T-helper 2 cell treated with Interferon-gamma antibody and Interleukin-4, amounts not matched to agents 5 μg/mL and 100 μg/mL, for 36 hours (primary cell): ENCODE measurements around the gene RIT2.

Experiments
- DNase-seq: peaks from one replicate; pipeline ENCODE4 v3.0.0; 2021; ENCODE audit warnings: low spot score
- H3K27ac Mint-ChIP-seq: one replicate; pipeline ENCODE4 v1.8.0; 2021; ENCODE audit warnings: mild to moderate bottlenecking, mixed read lengths
- H3K27me3 Mint-ChIP-seq: one replicate; pipeline ENCODE4 v1.8.0; 2021; ENCODE audit warnings: low read depth, mixed read lengths
- H3K36me3 Mint-ChIP-seq: one replicate; pipeline ENCODE4 v1.8.0; 2021; ENCODE audit warnings: low read depth, mixed read lengths
- H3K4me1 Mint-ChIP-seq: one replicate; pipeline ENCODE4 v1.8.0; 2021; ENCODE audit warnings: low read depth, mixed read lengths
- H3K4me3 Mint-ChIP-seq: one replicate; pipeline ENCODE4 v1.8.0; 2022; ENCODE audit warnings: mild to moderate bottlenecking, moderate library complexity, mixed read lengths
- H3K9me3 Mint-ChIP-seq: one replicate; pipeline ENCODE4 v1.8.0; 2021; ENCODE audit warnings: mixed read lengths

RIT2 gene

GRCh38 chr18:43067570-43067969, 47.9 kb downstream of the RIT2 start:
- H3K9me3 Mint-ChIP-seq: peaks cover 9% of the 10 kb centered on the region
- H3K4me3 Mint-ChIP-seq: no peak overlapping the region
- no peaks in the 10 kb centered on the region for H3K27me3 Mint-ChIP-seq
- H3K36me3 Mint-ChIP-seq: no peaks in the 10 kb centered on the region
- no peak for DNase-seq
- H3K27ac Mint-ChIP-seq: no peak overlapping the region
- H3K4me1 Mint-ChIP-seq: no peaks in the 10 kb centered on the region

- Mint-ChIP-seq H3K4me1 (no peaks in the 10 kb centered on the region), H3K27me3 (no peaks in the 10 kb centered on the region), H3K27ac (no peak overlapping the region), H3K36me3 (no peaks in the 10 kb centered on the region), H3K4me3 (no peak overlapping the region), H3K9me3 (peaks cover 16% of the 10 kb centered on the region)
- DNase-seq: no peak
Measured at GRCh38 chr18:43061816-43062215, 53.7 kb downstream of the RIT2 start.

- Mint-ChIP-seq H3K4me3 (no peak overlapping the region), H3K27ac (no peak overlapping the region), H3K27me3 (no peaks in the 10 kb centered on the region), H3K4me1 (no peaks in the 10 kb centered on the region), H3K9me3 (peaks cover 16% of the 10 kb centered on the region), H3K36me3 (no peaks in the 10 kb centered on the region)
- DNase-seq: no peak
Measured at GRCh38 chr18:43061318-43061717, 54.2 kb downstream of the RIT2 start.

GRCh38 chr18:43060020-43060419, 55.5 kb downstream of the RIT2 start:
- Mint-ChIP-seq H3K27ac (no peak overlapping the region), H3K4me3 (no peak overlapping the region), H3K27me3 (no peaks in the 10 kb centered on the region), H3K36me3 (no peaks in the 10 kb centered on the region), H3K9me3 (peaks cover 12% of the 10 kb centered on the region), H3K4me1 (no peaks in the 10 kb centered on the region)
- DNase-seq: no peak

GRCh38 chr18:43054815-43055519, 60.5 kb downstream of the RIT2 start:
- Mint-ChIP-seq H3K36me3 (no peaks in the 10 kb centered on the region), H3K4me1 (no peaks in the 10 kb centered on the region), H3K4me3 (no peak overlapping the region), H3K9me3 (peaks cover 16% of the 10 kb centered on the region), H3K27ac (no peak overlapping the region), H3K27me3 (no peaks in the 10 kb centered on the region)
- DNase-seq: no peak

GRCh38 chr18:43049021-43049420, 66.5 kb downstream of the RIT2 start:
- Mint-ChIP-seq H3K4me1 (no peaks in the 10 kb centered on the region), H3K36me3 (no peaks in the 10 kb centered on the region), H3K27me3 (no peaks in the 10 kb centered on the region), H3K27ac (no peak overlapping the region), H3K4me3 (no peak overlapping the region), H3K9me3 (peaks cover 12% of the 10 kb centered on the region)
- no peak for DNase-seq

- no peaks in the 10 kb centered on the region for H3K4me1 Mint-ChIP-seq
- H3K36me3 Mint-ChIP-seq: no peaks in the 10 kb centered on the region
- no peaks in the 10 kb centered on the region for H3K27me3 Mint-ChIP-seq
- H3K27ac Mint-ChIP-seq: no peak overlapping the region
- DNase-seq: no peak
- H3K4me3 Mint-ChIP-seq: no peak overlapping the region
- peaks cover 16% of the 10 kb centered on the region for H3K9me3 Mint-ChIP-seq
Measured at GRCh38 chr18:43046322-43046721, 69.2 kb downstream of the RIT2 start.

- no peaks in the 10 kb centered on the region for H3K36me3 Mint-ChIP-seq
- no peaks in the 10 kb centered on the region for H3K4me1 Mint-ChIP-seq
- H3K9me3 Mint-ChIP-seq: peaks cover 22% of the 10 kb centered on the region
- no peaks in the 10 kb centered on the region for H3K27me3 Mint-ChIP-seq
- no peak for DNase-seq
- H3K4me3 Mint-ChIP-seq: no peak overlapping the region
- no peak overlapping the region for H3K27ac Mint-ChIP-seq
Measured at GRCh38 chr18:43043626-43044025, 71.9 kb downstream of the RIT2 start.

- Mint-ChIP-seq H3K4me3 (no peak overlapping the region), H3K36me3 (no peaks in the 10 kb centered on the region), H3K4me1 (no peaks in the 10 kb centered on the region), H3K9me3 (peaks cover 29% of the 10 kb centered on the region), H3K27me3 (no peaks in the 10 kb centered on the region), H3K27ac (no peak overlapping the region)
- DNase-seq: no peak
Measured at GRCh38 chr18:43040281-43040680, 75.2 kb downstream of the RIT2 start.

GRCh38 chr18:43034683-43035500, 80.6 kb downstream of the RIT2 start:
- Mint-ChIP-seq H3K27ac (no peak overlapping the region), H3K36me3 (no peaks in the 10 kb centered on the region), H3K4me3 (no peak overlapping the region), H3K4me1 (no peaks in the 10 kb centered on the region), H3K9me3 (peaks cover 21% of the 10 kb centered on the region), H3K27me3 (no peaks in the 10 kb centered on the region)
- DNase-seq: no peak

GRCh38 chr18:43031169-43031568, 84.3 kb downstream of the RIT2 start:
- H3K27ac Mint-ChIP-seq: no peak overlapping the region
- H3K4me1 Mint-ChIP-seq: no peaks in the 10 kb centered on the region
- no peak for DNase-seq
- no peaks in the 10 kb centered on the region for H3K27me3 Mint-ChIP-seq
- no peaks in the 10 kb centered on the region for H3K36me3 Mint-ChIP-seq
- H3K4me3 Mint-ChIP-seq: no peak overlapping the region
- H3K9me3 Mint-ChIP-seq: peaks cover 10% of the 10 kb centered on the region

GRCh38 chr18:43029414-43029813, 86.1 kb downstream of the RIT2 start:
- DNase-seq: no peak
- Mint-ChIP-seq H3K4me1 (no peaks in the 10 kb centered on the region), H3K4me3 (no peak overlapping the region), H3K9me3 (peaks cover 7% of the 10 kb centered on the region), H3K27ac (no peak overlapping the region), H3K27me3 (no peaks in the 10 kb centered on the region), H3K36me3 (no peaks in the 10 kb centered on the region)

GRCh38 chr18:43022874-43023273, 92.6 kb downstream of the RIT2 start:
- no peaks in the 10 kb centered on the region for H3K27me3 Mint-ChIP-seq
- DNase-seq: no peak
- H3K27ac Mint-ChIP-seq: no peak overlapping the region
- no peak overlapping the region for H3K4me3 Mint-ChIP-seq
- peaks cover 40% of the 10 kb centered on the region for H3K9me3 Mint-ChIP-seq
- H3K4me1 Mint-ChIP-seq: no peaks in the 10 kb centered on the region
- H3K36me3 Mint-ChIP-seq: no peaks in the 10 kb centered on the region

GRCh38 chr18:43017622-43018021, 97.9 kb downstream of the RIT2 start:
- H3K27ac Mint-ChIP-seq: no peak overlapping the region
- peaks cover 39% of the 10 kb centered on the region for H3K9me3 Mint-ChIP-seq
- H3K36me3 Mint-ChIP-seq: no peaks in the 10 kb centered on the region
- no peaks in the 10 kb centered on the region for H3K27me3 Mint-ChIP-seq
- no peaks in the 10 kb centered on the region for H3K4me1 Mint-ChIP-seq
- DNase-seq: no peak
- no peak overlapping the region for H3K4me3 Mint-ChIP-seq
